HFFc6 (cell line): ENCODE data around the gene ETFA. TPM values are rescaled to one million over a fixed set of nuclear protein-coding genes. Genes with fewer than 3 reads are reported as not detected.

Experiments
- DNase-seq: peaks from one replicate; pipeline ENCODE4 v3.0.0-alpha.2; 2018
- H3K27ac Mint-ChIP-seq: 2 replicates; pipeline ENCODE4 v1.8.0; 2020; ENCODE audit warnings: mild to moderate bottlenecking, mixed read lengths
- H3K27me3 Mint-ChIP-seq: 2 replicates; pipeline ENCODE4 v1.8.0; 2021; ENCODE audit warnings: mild to moderate bottlenecking, moderate library complexity, mixed read lengths; ENCODE audit not compliant: insufficient read depth
- H3K36me3 Mint-ChIP-seq: 2 replicates; pipeline ENCODE4 v1.8.0; 2021; ENCODE audit warnings: low read depth, mixed read lengths
- H3K4me1 Mint-ChIP-seq: 2 replicates; pipeline ENCODE4 v1.8.0; 2020; ENCODE audit warnings: low read depth, mixed read lengths
- H3K4me3 Mint-ChIP-seq: 2 replicates; pipeline ENCODE4 v1.8.0; 2020; ENCODE audit warnings: mild to moderate bottlenecking, moderate library complexity, mixed read lengths
- H3K9me3 Mint-ChIP-seq: 2 replicates; pipeline ENCODE4 v1.8.0; 2020; ENCODE audit warnings: mild to moderate bottlenecking, mixed read lengths
- CTCF ChIP-seq: fragments of 200-600 bp; sonication (generic); IDR thresholded peaks from 2 replicates; pipeline ENCODE4 v1.5.0; 2021; ENCODE audit warnings: antibody characterized with exemption, mild to moderate bottlenecking
- total RNA-seq, 6 experiments: library from RNA; stranded (reverse); fragmentation: NEBNext Ultra II Directional; extraction: Animal tissue kit (Norgen Biotek cat#: 25700); gene quantifications; 2 replicates in 1 of 6; 3 replicates in 5 of 6; pipeline ENCODE4 v1.2.3, GENCODE V29; 2021

The ETFA gene
- total RNA-seq, 6 experiments from 2014 or later: 127 to 161 (median 146) TPM

DNA sequence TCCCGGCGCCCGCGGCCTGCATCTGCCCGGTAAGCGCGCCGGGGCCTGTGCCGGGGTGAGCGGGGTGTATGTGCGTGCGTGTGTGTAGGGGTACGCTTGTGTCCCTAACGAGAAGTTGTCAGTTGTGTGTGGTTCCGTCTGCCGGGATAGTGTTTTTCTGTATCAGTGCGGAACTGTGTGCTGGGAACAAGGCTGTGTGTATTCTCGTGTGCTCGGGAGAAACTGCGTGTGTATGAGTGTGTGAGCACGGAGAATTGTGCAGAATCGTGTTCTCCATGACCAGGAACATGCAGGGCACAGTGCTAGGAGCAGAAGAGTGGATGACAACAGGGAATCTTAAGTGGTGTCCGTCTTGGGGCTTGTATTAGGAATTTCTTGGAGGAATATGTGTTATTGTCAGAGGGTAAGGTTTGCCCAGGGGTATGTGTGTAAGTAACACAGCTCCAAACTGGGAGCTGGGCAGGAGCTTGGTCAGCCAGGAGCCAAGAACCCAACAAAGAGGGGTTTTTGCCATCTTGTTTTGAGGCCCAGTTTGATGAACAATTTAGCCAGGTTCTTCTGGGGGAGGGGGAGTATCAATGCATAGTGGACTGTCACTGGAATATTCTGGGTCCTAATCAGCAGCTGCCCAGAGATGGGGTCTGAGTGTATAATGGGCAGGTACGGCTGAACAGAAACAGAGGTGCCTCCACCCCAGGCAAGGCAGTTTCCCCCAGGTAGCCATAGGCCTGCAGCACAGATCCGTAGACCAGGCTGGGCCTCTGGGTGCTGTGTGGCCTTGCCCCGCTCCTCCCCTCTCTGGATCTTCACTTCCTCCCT, 27.4 kb upstream of the ETFA start:
- DNase-seq: no peak
- Mint-ChIP-seq H3K27me3 (peaks cover 5% of the 10 kb centered on the region; the same call in 1 of the 2 replicates), H3K27ac (peak overlapping the region; percentile 83), H3K9me3 (no peaks in the 10 kb centered on the region), H3K4me1 (peaks cover 40% of the 10 kb centered on the region), H3K4me3 (peak overlapping the region; percentile 97), H3K36me3 (peaks cover 21% of the 10 kb centered on the region)
- TF ChIP-seq CTCF: no peak

- no peak for DNase-seq
- peaks cover 5% of the 10 kb centered on the region; the same call in 1 of the 2 replicates for H3K27me3 Mint-ChIP-seq
- TF ChIP-seq CTCF: peak; percentile 17; the same call in 1 of the 2 replicates
These were observed 26.6 kb upstream of the ETFA start for GRCh38 chr15:76337696-76338485.

GRCh38 chr15:76337059-76337695, 25.9 kb upstream of the ETFA start:
- Mint-ChIP-seq H3K4me3 (peak overlapping the region; percentile 97), H3K27me3 (peaks cover 5% of the 10 kb centered on the region; the same call in 1 of the 2 replicates), H3K36me3 (peaks cover 20% of the 10 kb centered on the region), H3K27ac (peak overlapping the region; percentile 94), H3K4me1 (peaks cover 38% of the 10 kb centered on the region), H3K9me3 (no peaks in the 10 kb centered on the region)
- peak; percentile 58 for DNase-seq
- TF ChIP-seq CTCF: no peak

More at GRCh38 chr15:76337696-76338485, 26.6 kb upstream of the ETFA start:
- Mint-ChIP-seq H3K4me3 (peak overlapping the region; percentile 97), H3K36me3 (peaks cover 21% of the 10 kb centered on the region), H3K27ac (peak overlapping the region; percentile 94), H3K9me3 (no peaks in the 10 kb centered on the region), H3K4me1 (peaks cover 38% of the 10 kb centered on the region)

DNA sequence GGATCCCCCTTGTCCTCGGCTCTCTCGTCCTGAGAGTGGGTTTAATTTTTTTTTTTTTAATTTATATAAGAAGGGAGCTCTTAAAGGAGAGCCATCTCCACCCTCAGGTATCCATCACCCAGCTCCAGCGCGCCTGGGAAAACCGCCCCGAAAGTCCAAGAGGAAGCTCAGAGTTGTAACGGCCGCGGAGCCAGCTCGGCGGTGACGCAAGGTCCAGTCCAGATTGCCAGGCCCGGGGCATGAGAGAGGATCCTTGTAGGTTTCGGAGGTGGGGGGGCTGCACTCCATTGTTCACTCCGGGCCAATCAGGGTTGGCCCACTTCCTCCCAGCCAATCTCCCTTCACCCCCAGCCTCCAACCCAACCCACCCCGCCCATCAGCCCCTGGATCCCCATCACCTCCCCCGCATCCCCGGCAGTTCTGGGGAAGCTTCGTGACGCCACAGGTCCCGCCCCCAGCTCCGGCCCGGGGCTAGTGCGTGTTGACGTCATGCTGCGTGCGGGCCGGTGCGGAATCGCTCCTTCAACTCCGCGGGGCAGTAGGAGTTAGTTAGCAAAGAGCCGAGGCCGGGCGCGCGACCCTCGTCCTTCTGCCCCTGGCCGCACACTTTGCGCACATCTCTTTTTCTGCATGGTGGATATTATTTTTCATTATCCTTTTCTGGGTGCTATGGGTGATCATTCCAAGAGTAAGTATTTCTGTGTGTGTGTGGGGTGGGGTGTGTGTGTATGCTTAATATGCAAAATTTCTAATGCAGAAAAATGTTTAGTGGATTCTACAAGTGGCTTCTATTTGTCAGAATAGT, 25.2 kb upstream of the ETFA start, which contains the start of gene ISL2:
Gene ISL2 (plus strand): TSS at position 520 of the 805 bp plus-strand sequence. CDS start 111 bp downstream, at position 631.
- TF ChIP-seq CTCF: no peak
- peak; percentile 95 for DNase-seq
- Mint-ChIP-seq H3K4me1 (peaks cover 38% of the 10 kb centered on the region), H3K9me3 (no peaks in the 10 kb centered on the region), H3K27me3 (peaks cover 5% of the 10 kb centered on the region; the same call in 1 of the 2 replicates), H3K27ac (peak within 1 kb of the TSS; percentile 94), H3K4me3 (peak within 1 kb of the TSS; percentile 97), H3K36me3 (peaks cover 13% of the 10 kb centered on the region)
